Pancreas (tissue), 10 donors: Measurements from ENCODE around the gene KCNT2. TPM values are rescaled to one million over a fixed set of nuclear protein-coding genes. Genes with fewer than 3 reads are reported as not detected.

ENCODE experiments used
- ATAC-seq, 4 donors: fragments of 200-7000 bp; cut with Tn5 transposase; one replicate each; pipeline versions ENCODE4 v1.8.0 to v1.9.1; 2020; ENCODE audit warnings: mild to moderate bottlenecking in 4 of 4, moderate library complexity in 4 of 4
- DNase-seq, 6 donors: peaks; one replicate each; pipeline ENCODE4 v3.0.0-alpha.2; 2020
- FAIRE-seq: peaks from 2 replicates; lab custom pipeline; 2012; peaks lifted over from hg19 to GRCh38; lab: Jason Lieb, UNC
- H3K27ac ChIP-seq, 4 donors: fragments of 200-600 bp; sonication (generic); 1 replicate in 3 of 4; 2 replicates in 1 of 4; pipeline versions ENCODE4 v1.5.0 to v1.8.0; 2020
- H3K27me3 ChIP-seq, 4 donors: fragments of 200-600 bp; one replicate each; pipeline ENCODE4 v1.8.0; 2021
- H3K36me3 ChIP-seq, 3 donors: fragments of 200-600 bp; sonication (generic) in 1 of 3; one replicate each; pipeline versions ENCODE4 v1.5.0 to v1.8.0; 2020 to 2021
- H3K4me1 ChIP-seq, 3 donors: fragments of 200-600 bp; one replicate each; pipeline ENCODE4 v1.8.0; 2021
- H3K4me3 ChIP-seq, 4 donors: fragments of 200-600 bp; sonication (generic) in 2 of 4; one replicate each; pipeline versions ENCODE4 v1.5.0 to v1.8.0; 2020 to 2021
- H3K9me3 ChIP-seq, 4 donors: fragments of 200-600 bp; one replicate each; pipeline ENCODE4 v1.8.0; 2021
- CTCF ChIP-seq, 4 donors: fragments of 200-600 bp; sonication (generic) in 3 of 4; IDR thresholded peaks; one replicate each; pipeline versions ENCODE4 v1.5.0 to v1.8.0; 2021; ENCODE audit warnings: antibody characterized with exemption in 4 of 4
- WGBS, 2 donors: extraction: QIAGEN DNeasy Blood & Tissue Kit; methylation state at CpG; one replicate each; pipeline ENCODE4 v1.1.7; 2013; 5-methylcytosine and 5-hydroxymethylcytosine counted together
- intact Hi-C, 3 donors: fragments of 100-400 bp; cut with DNase I; formaldehyde crosslinking; loops; one replicate each; pipeline versions ENCODE4 v1.11.1 to v1.14.2; 2022
- polyA plus RNA-seq, 2 donors: library from polyadenylated mRNA; stranded (reverse); fragments of 200-250 nt; gene quantifications; one replicate each; pipeline ENCODE4 v1.2.3, GENCODE V29; 2013
- total RNA-seq, 6 donors: library from RNA; stranded (reverse); fragmentation: NEBNext Ultra II Directional in 4 of 6; extraction: Animal tissue kit (Norgen Biotek cat#: 25700) in 4 of 6; gene quantifications; one replicate each; pipeline versions ENCODE4 v1.2.1 to v1.2.4, GENCODE V29; 2021 to 2023
- donor health status: healthy with polysubstance abuse.
- donor health status: DM: no; HTN: no; CAD: no; lungs with moderate emphysema.
- donor health status: DM: no; HTN: no; CAD: no.
- donor health status: control.
- donor health status: control.
- donor health status: Bipolar disorder and iron deficiency.
- donor health status: DM: yes; HTN: yes; CAD: no.
- donor health status: DM: no; HTN: no; CAD: no.
- donor health status: DM: no; HTN: no; CAD: no.
- donor health status: DM: yes; HTN: yes; CAD: no.

The KCNT2 gene
- total and polyA plus RNA-seq, 8 donors: 0.19 to 0.67 (median 0.42) TPM

GRCh38 chr1:196308176-196308575 lies 300.1 kb downstream of the KCNT2 start:
- H3K36me3 ChIP-seq: no peaks in the 10 kb centered on the region
- no peak overlapping the region for H3K27ac ChIP-seq
- DNase-seq (no peak), FAIRE-seq (no peak), ATAC-seq (no peak)
- H3K27me3 ChIP-seq: no peaks in the 10 kb centered on the region
- no peak overlapping the region for H3K4me3 ChIP-seq
- 71 to 78% methylated on average over 1 of the region's 1 CpG for whole genome bisulfite sequencing, 2 donors
- no peak for TF ChIP-seq CTCF (IDR thresholded peaks at IDR 0.05)
- intact Hi-C loops: no loop called here
- H3K4me1 ChIP-seq: no peaks in the 10 kb centered on the region
- H3K9me3 ChIP-seq: no peaks in the 10 kb centered on the region

GRCh38 chr1:196306421-196306820 lies 301.8 kb downstream of the KCNT2 start:
- Histone ChIP-seq H3K4me1 (no peaks in the 10 kb centered on the region), H3K27me3 (no peaks in the 10 kb centered on the region), H3K36me3 (no peaks in the 10 kb centered on the region), H3K4me3 (no peak overlapping the region), H3K27ac (no peak overlapping the region), H3K9me3 (no peaks in the 10 kb centered on the region)
- intact Hi-C loops: no loop called here
- WGBS, 2 donors: 52 to 61% methylated on average over 2 of the region's 2 CpGs
- FAIRE-seq (no peak), ATAC-seq (no peak), DNase-seq (no peak)
- TF ChIP-seq CTCF (IDR thresholded peaks at IDR 0.05): no peak

- Histone ChIP-seq H3K36me3 (no peaks in the 10 kb centered on the region), H3K9me3 (no peaks in the 10 kb centered on the region), H3K27ac (no peak overlapping the region), H3K27me3 (no peaks in the 10 kb centered on the region), H3K4me3 (no peak overlapping the region), H3K4me1 (no peaks in the 10 kb centered on the region)
- no peak for DNase-seq
- intact Hi-C loops: no loop called here
- whole genome bisulfite sequencing, 2 donors: 75 to 85% methylated on average over 2 of the region's 2 CpGs
- no peak for ATAC-seq
- no peak for FAIRE-seq
- TF ChIP-seq CTCF (IDR thresholded peaks at IDR 0.05): no peak
Observed at GRCh38 chr1:196305216-196305615, 303.0 kb downstream of the KCNT2 start.

GRCh38 chr1:196302981-196303380 lies 305.3 kb downstream of the KCNT2 start:
- H3K4me1 ChIP-seq: no peaks in the 10 kb centered on the region
- no peak overlapping the region for H3K27ac ChIP-seq
- no peaks in the 10 kb centered on the region for H3K36me3 ChIP-seq
- intact Hi-C loops: no loop called here
- no peak for TF ChIP-seq CTCF (IDR thresholded peaks at IDR 0.05)
- ATAC-seq: no peak
- no peaks in the 10 kb centered on the region for H3K9me3 ChIP-seq
- no peak overlapping the region for H3K4me3 ChIP-seq
- no peak for FAIRE-seq
- no peak for DNase-seq
- H3K27me3 ChIP-seq: no peaks in the 10 kb centered on the region

GRCh38 chr1:196302420-196302819 lies 305.8 kb downstream of the KCNT2 start:
- FAIRE-seq: no peak
- no peak for TF ChIP-seq CTCF (IDR thresholded peaks at IDR 0.05)
- no peak for DNase-seq

More at GRCh38 chr1:196302420-196302819, 305.8 kb downstream of the KCNT2 start:
- intact Hi-C loops: no loop called here
- Histone ChIP-seq H3K4me1 (no peaks in the 10 kb centered on the region), H3K36me3 (no peaks in the 10 kb centered on the region), H3K9me3 (no peaks in the 10 kb centered on the region), H3K27me3 (no peaks in the 10 kb centered on the region), H3K27ac (no peak overlapping the region), H3K4me3 (no peak overlapping the region)
- 40 to 53% methylated on average over 1 of the region's 1 CpG for WGBS, 2 donors
- no peak for ATAC-seq
